SK-N-SH (cell line): ENCODE measurements around the gene SPATA20. TPM values are rescaled to one million over a fixed set of nuclear protein-coding genes. Genes with fewer than 3 reads are reported as not detected.
A peak's percentile ranks its signal among the peaks of the same experiment; 100 is the strongest.

ENCODE experiments used
- CTCF ChIA-PET: fragments of 300-600, 350-600 bp; formaldehyde crosslinking; extraction: SDS; loops from one replicate; lab custom pipeline; 2021; lab: Yijun Ruan, JAX
- POLR2A ChIA-PET: fragments of 350-600 bp; sonication (Branson Sonifier 250); formaldehyde crosslinking; extraction: SDS; loops from one replicate; lab custom pipeline; 2020; ENCODE audit warnings: antibody characterized with exemption, inconsistent platforms; lab: Yijun Ruan, JAX
- DNase-seq: peaks from one replicate; pipeline ENCODE4 v3.0.0; 2012
- H2AFZ ChIP-seq: fragments of 200-600 bp; sonication (generic); 2 replicates; pipeline ENCODE4 v1.8.1; 2016; ENCODE audit warnings: antibody characterized with exemption, mild to moderate bottlenecking, low read depth
- H3F3A ChIP-seq: fragments of 200-600 bp; sonication (generic); replicated peaks from 2 replicates; pipeline ENCODE3; 2016; ENCODE audit warnings: antibody characterized with exemption, mild to moderate bottlenecking; ENCODE audit not compliant: insufficient read depth
- H3K27ac ChIP-seq, 2 experiments: fragments of 200-500 bp in 1 of 2; fragments of 200-600 bp in 1 of 2; sonication (Bioruptor generic) in 1 of 2; sonication (generic), shearing (Covaris generic) in 1 of 2; 2 replicates each; pipeline versions ENCODE4 v1.5.1 to v1.6.1; 2014 to 2016; ENCODE audit warnings: low read depth in 2 of 2, inconsistent platforms in 1 of 2, low read length in 1 of 2, mild to moderate bottlenecking in 1 of 2, mixed read lengths in 1 of 2
- H3K27me3 ChIP-seq: fragments of 200-600 bp; sonication (generic), shearing (Covaris generic); 2 replicates; pipeline ENCODE4 v1.6.1; 2016; ENCODE audit warnings: mixed run types; ENCODE audit not compliant: insufficient read depth
- H3K36me3 ChIP-seq, 2 experiments: fragments of 200-500 bp in 1 of 2; fragments of 200-600 bp in 1 of 2; sonication (Bioruptor generic) in 1 of 2; sonication (generic) in 1 of 2; replicated peaks in 1 of 2; 2 replicates each; pipeline versions ENCODE3 to v1.5.1; 2014 to 2016; ENCODE audit warnings: low read length in 1 of 2, mild to moderate bottlenecking in 1 of 2; ENCODE audit not compliant: insufficient read depth in 2 of 2, control insufficient read depth in 1 of 2
- H3K4me1 ChIP-seq, 2 experiments: fragments of 200-500 bp in 1 of 2; fragments of 200-600 bp in 1 of 2; sonication (Bioruptor generic) in 1 of 2; sonication (generic), shearing (Covaris generic) in 1 of 2; 2 replicates each; pipeline versions ENCODE4 v1.5.1 to v1.6.1; 2014 to 2016; ENCODE audit warnings: low read depth in 1 of 2, low read length in 1 of 2, mixed run types in 1 of 2; ENCODE audit not compliant: insufficient read depth in 2 of 2, control insufficient read depth in 1 of 2
- H3K4me2 ChIP-seq: fragments of 200-600 bp; sonication (generic), shearing (Covaris generic); 2 replicates; pipeline ENCODE4 v1.6.1; 2017; ENCODE audit warnings: mixed run types
- H3K4me3 ChIP-seq, 2 experiments: fragments of 200-500 bp in 1 of 2; fragments of 200-600 bp in 1 of 2; sonication (Bioruptor generic) in 1 of 2; sonication (generic), shearing (Covaris generic) in 1 of 2; 2 replicates each; pipeline versions ENCODE4 v1.5.1 to v1.8.1; 2014 to 2016; ENCODE audit warnings: low read depth in 2 of 2, inconsistent platforms in 1 of 2, low read length in 1 of 2, mild to moderate bottlenecking in 1 of 2, mixed read lengths in 1 of 2, moderate library complexity in 1 of 2
- H3K79me2 ChIP-seq: fragments of 200-600 bp; sonication (generic); 2 replicates; pipeline ENCODE4 v1.8.1; 2017; ENCODE audit warnings: mild to moderate bottlenecking; ENCODE audit not compliant: insufficient read depth
- H3K9ac ChIP-seq: fragments of 200-600 bp; sonication (generic); 2 replicates; pipeline ENCODE4 v1.6.1; 2017; ENCODE audit warnings: mixed run types
- H3K9me2 ChIP-seq: fragments of 200-600 bp; sonication (generic); 2 replicates; pipeline ENCODE4 v1.6.1; 2017; ENCODE audit warnings: mixed run types
- H3K9me3 ChIP-seq: fragments of 200-600 bp; sonication (generic); 2 replicates; pipeline ENCODE4 v1.6.1; 2017; ENCODE audit warnings: mixed run types, mild to moderate bottlenecking, moderate library complexity
- H4K20me1 ChIP-seq: fragments of 200-600 bp; sonication (generic); 2 replicates; pipeline ENCODE4 v1.6.1; 2017; ENCODE audit warnings: mild to moderate bottlenecking, mixed run types; ENCODE audit not compliant: insufficient read depth
- CHD2 ChIP-seq: fragments of 150-350 bp; IDR thresholded peaks from 2 replicates; pipeline ENCODE4 v1.6.1; 2018; ENCODE audit warnings: low read length; ENCODE audit not compliant: partially characterized antibody
- EZH2phosphoT487 ChIP-seq: fragments of 200-600 bp; sonication (generic); IDR thresholded peaks from 2 replicates; pipeline ENCODE4 v1.6.1; 2017; ENCODE audit warnings: low read depth, mixed run types, mild to moderate bottlenecking, antibody characterized with exemption, moderate library complexity, borderline replicate concordance
- FOSL2 ChIP-seq: IDR thresholded peaks from 2 replicates; pipeline ENCODE4 v1.4.0; 2012; ENCODE audit warnings: low read depth, mild to moderate bottlenecking, moderate library complexity, borderline replicate concordance
- GABPA ChIP-seq: IDR thresholded peaks from 2 replicates; pipeline ENCODE4 v1.4.0; 2012; ENCODE audit warnings: low read depth, mild to moderate bottlenecking
- GATA2 ChIP-seq: sonication (generic); formaldehyde crosslinking; IDR thresholded peaks from 2 replicates; pipeline ENCODE4 v1.5.0; 2020; ENCODE audit warnings: mild to moderate bottlenecking, missing genetic modification reagents
- MEF2A ChIP-seq: IDR thresholded peaks from 2 replicates; pipeline ENCODE4 v1.4.0; 2012; ENCODE audit warnings: low read depth, borderline replicate concordance
- MXI1 ChIP-seq: IDR thresholded peaks from 2 replicates; pipeline ENCODE4 v1.6.1; 2012; ENCODE audit warnings: mild to moderate bottlenecking, low read depth, low read length, improper control_type of control experiment
- NFIC ChIP-seq: IDR thresholded peaks from 2 replicates; pipeline ENCODE4 v1.4.0; 2012; ENCODE audit warnings: borderline replicate concordance
- NRF1 ChIP-seq: IDR thresholded peaks from 2 replicates; pipeline ENCODE4 v1.6.1; 2012; ENCODE audit warnings: low read depth, mild to moderate bottlenecking, low read length
- POLR2AphosphoS5 ChIP-seq: IDR thresholded peaks from 2 replicates; pipeline ENCODE4 v1.6.1; 2012; ENCODE audit warnings: low read depth, low read length
- RCOR1 ChIP-seq: fragments of 150-350 bp; IDR thresholded peaks from 2 replicates; pipeline ENCODE4 v1.6.1; 2017; ENCODE audit warnings: antibody characterized with exemption, low read length
- RXRA ChIP-seq: IDR thresholded peaks from 2 replicates; pipeline ENCODE4 v1.4.0; 2012; ENCODE audit warnings: low read depth, mild to moderate bottlenecking, borderline replicate concordance
- SIN3A ChIP-seq: IDR thresholded peaks from 2 replicates; pipeline ENCODE4 v1.6.1; 2012; ENCODE audit warnings: low read depth, mild to moderate bottlenecking, low read length, moderate library complexity, borderline replicate concordance
- TAF1 ChIP-seq: IDR thresholded peaks from 2 replicates; pipeline ENCODE4 v1.6.1; 2012; ENCODE audit warnings: low read depth, mild to moderate bottlenecking, low read length, moderate library complexity, borderline replicate concordance
- TCF12 ChIP-seq: IDR thresholded peaks from 2 replicates; pipeline ENCODE4 v1.4.0; 2012
- WGBS: methylation state at CpG from one replicate; pipeline ENCODE4 v1.1.6; 2017; ENCODE audit warnings: low lambda C conversion rate; 5-methylcytosine and 5-hydroxymethylcytosine counted together
- polyA plus RNA-seq, 3 experiments: library from polyadenylated mRNA; depleted of rRNA; stranded (reverse); fragments of >200 nt; gene quantifications; 2 replicates each; pipeline ENCODE4 v1.2.3, GENCODE V29; 2012
- TF ChIP-seq, protein P1 (sequence below): IDR thresholded peaks from 2 replicates; pipeline ENCODE4 v1.4.0; 2012; ENCODE audit warnings: low read depth, borderline replicate concordance
- TF ChIP-seq, protein P2 (sequence below): IDR thresholded peaks from 2 replicates; pipeline ENCODE4 v1.6.1; 2012; ENCODE audit warnings: mild to moderate bottlenecking, low read depth, low read length, moderate library complexity
- TF ChIP-seq, protein P3 (sequence below): IDR thresholded peaks from 2 replicates; pipeline ENCODE4; 2012

SPATA20 gene
- polyA plus RNA-seq, 1 of the 3 experiments (the other 2 are of a cell fraction) = 92.0 TPM

DNA sequence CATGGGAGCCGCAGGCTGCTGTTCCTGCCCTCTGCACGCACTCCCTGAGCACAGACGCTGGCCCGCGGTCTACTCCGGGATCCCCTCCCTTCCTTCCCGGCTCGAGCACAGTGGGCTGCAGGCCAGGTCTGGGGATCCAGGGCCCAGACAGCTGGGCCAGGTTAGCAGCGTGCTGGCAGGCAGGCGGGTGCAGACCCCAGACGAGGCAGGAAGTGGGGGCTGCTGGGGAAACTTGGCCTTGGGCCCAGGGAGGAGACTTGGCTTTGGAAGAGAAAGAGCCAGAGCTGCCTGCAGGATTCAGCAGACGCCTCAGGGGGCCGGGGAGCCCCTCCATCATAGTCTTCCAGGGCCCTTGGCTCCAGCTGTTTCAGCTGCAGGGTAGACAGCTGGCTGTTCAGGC is 57.5 kb downstream of the SPATA20 start (continued):
- TF ChIP-seq TCF12 (peak; percentile 73; the same call in 1 of the 2 replicates), GATA2 (CRISPR knock-in tag) (no peak), CHD2 (peak; percentile 83), POLR2AphosphoS5 (no peak; the same call in 1 of the 2 replicates), RCOR1 (peak; percentile 86), RXRA (no peak), EZH2phosphoT487 (no peak), NFIC (peak; percentile 95), MXI1 (peak; percentile 87), NRF1 (no peak)
- TF ChIP-seq, protein P1, sequence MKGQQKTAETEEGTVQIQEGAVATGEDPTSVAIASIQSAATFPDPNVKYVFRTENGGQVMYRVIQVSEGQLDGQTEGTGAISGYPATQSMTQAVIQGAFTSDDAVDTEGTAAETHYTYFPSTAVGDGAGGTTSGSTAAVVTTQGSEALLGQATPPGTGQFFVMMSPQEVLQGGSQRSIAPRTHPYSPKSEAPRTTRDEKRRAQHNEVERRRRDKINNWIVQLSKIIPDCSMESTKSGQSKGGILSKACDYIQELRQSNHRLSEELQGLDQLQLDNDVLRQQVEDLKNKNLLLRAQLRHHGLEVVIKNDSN = no peak

DNA sequence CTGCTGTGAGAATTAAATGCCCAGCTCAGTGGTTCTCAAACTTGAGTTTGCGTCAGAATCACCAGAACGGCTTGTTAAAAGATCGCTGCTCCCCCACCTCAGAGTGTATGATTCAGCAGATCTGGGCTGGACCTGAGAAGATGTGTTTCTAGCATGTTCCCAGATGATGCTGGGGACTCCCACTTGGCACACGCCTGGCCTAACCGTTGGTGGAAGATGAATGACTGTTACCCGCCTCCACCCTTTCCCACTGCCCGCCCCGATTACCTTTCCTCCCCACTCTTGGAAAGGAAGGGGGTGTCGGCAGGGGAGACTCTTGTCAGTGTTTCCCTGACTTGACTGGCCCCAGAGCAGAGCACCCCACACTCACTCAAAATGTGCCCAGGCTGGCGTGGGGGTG is 58.5 kb downstream of the SPATA20 start:
- H3K27me3 ChIP-seq = no peaks in the 10 kb centered on the region
- ChIA-PET POLR2A (interaction anchor here (0.6 to 1.7 kb wide), 4 partner anchors 11 to 98 kb away, joined by 3 to 4 read pairs (median 4); no protein-coding TSS in a partner anchor), CTCF (interaction anchor here (1.0 to 22.2 kb wide), 9 partner anchors 9 to 247 kb away, joined by 3 to 402 read pairs (median 4); partner anchors contain the start of genes ABCC3 and CACNA1G)
- no peak overlapping the region for H2AFZ ChIP-seq
- H4K20me1 ChIP-seq = no peaks in the 10 kb centered on the region
- DNase-seq = no peak
- no peak overlapping the region; the same call in 1 of the 2 replicates for H3K4me2 ChIP-seq
- peaks cover 11 to 76% of the 10 kb centered on the region in 2 experiments for H3K4me1 ChIP-seq
- no peaks in the 10 kb centered on the region for H3F3A ChIP-seq
- no peaks in the 10 kb centered on the region for H3K36me3 ChIP-seq
- 93% methylated on average over 10 of the region's 10 CpGs for WGBS
- peak overlapping the region in 1 of 2 experiments; percentile 93; a peak in 2 of 4 replicates for H3K27ac ChIP-seq
- no peak for TF ChIP-seq GABPA
- TF ChIP-seq NFIC = no peak
- TF ChIP-seq, protein P2, sequence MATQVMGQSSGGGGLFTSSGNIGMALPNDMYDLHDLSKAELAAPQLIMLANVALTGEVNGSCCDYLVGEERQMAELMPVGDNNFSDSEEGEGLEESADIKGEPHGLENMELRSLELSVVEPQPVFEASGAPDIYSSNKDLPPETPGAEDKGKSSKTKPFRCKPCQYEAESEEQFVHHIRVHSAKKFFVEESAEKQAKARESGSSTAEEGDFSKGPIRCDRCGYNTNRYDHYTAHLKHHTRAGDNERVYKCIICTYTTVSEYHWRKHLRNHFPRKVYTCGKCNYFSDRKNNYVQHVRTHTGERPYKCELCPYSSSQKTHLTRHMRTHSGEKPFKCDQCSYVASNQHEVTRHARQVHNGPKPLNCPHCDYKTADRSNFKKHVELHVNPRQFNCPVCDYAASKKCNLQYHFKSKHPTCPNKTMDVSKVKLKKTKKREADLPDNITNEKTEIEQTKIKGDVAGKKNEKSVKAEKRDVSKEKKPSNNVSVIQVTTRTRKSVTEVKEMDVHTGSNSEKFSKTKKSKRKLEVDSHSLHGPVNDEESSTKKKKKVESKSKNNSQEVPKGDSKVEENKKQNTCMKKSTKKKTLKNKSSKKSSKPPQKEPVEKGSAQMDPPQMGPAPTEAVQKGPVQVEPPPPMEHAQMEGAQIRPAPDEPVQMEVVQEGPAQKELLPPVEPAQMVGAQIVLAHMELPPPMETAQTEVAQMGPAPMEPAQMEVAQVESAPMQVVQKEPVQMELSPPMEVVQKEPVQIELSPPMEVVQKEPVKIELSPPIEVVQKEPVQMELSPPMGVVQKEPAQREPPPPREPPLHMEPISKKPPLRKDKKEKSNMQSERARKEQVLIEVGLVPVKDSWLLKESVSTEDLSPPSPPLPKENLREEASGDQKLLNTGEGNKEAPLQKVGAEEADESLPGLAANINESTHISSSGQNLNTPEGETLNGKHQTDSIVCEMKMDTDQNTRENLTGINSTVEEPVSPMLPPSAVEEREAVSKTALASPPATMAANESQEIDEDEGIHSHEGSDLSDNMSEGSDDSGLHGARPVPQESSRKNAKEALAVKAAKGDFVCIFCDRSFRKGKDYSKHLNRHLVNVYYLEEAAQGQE = no peak
- TF ChIP-seq FOSL2 = no peak
- TF ChIP-seq, protein P1 = no peak
- no peak for TF ChIP-seq SIN3A
- TF ChIP-seq TAF1 = no peak
- TF ChIP-seq, protein P3, sequence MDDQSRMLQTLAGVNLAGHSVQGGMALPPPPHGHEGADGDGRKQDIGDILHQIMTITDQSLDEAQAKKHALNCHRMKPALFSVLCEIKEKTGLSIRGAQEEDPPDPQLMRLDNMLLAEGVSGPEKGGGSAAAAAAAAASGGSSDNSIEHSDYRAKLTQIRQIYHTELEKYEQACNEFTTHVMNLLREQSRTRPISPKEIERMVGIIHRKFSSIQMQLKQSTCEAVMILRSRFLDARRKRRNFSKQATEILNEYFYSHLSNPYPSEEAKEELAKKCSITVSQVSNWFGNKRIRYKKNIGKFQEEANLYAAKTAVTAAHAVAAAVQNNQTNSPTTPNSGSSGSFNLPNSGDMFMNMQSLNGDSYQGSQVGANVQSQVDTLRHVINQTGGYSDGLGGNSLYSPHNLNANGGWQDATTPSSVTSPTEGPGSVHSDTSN = no peak
- TF ChIP-seq MXI1 = no peak
- TF ChIP-seq MEF2A = no peak
- TF ChIP-seq NRF1 = no peak
- H3K4me3 ChIP-seq = no peak overlapping the region
- H3K9me3 ChIP-seq = no peaks in the 10 kb centered on the region
- no peaks in the 10 kb centered on the region for H3K9me2 ChIP-seq
- no peaks in the 10 kb centered on the region for H3K79me2 ChIP-seq
- H3K9ac ChIP-seq = no peak overlapping the region
